Stimulated activated CD4-positive, alpha-beta T cell treated with anti-CD3 and anti-CD28 coated beads, Interleukin-12 subunit alpha, Interleukin-12 subunit beta, amount 100 ng/mL, for 48 hours (primary cell): ENCODE measurements around the gene SOX4.
A peak's percentile ranks its signal among the peaks of the same experiment; 100 is the strongest.

ENCODE experiments used
- DNase-seq, 3 donors: peaks; one replicate each; pipeline ENCODE4 v3.0.0-alpha.2; 2020; ENCODE audit warnings: low read depth in 2 of 3, low spot score in 1 of 3

SOX4 gene

GRCh38 chr6:21593927-21594415, 420 bp downstream of the SOX4 start:
- DNase-seq: no peak

- DNase-seq: peak in 1 of 3 donors; percentile 30
Measured at GRCh38 chr6:21594416-21595281, 1.1 kb downstream of the SOX4 start.

DNA sequence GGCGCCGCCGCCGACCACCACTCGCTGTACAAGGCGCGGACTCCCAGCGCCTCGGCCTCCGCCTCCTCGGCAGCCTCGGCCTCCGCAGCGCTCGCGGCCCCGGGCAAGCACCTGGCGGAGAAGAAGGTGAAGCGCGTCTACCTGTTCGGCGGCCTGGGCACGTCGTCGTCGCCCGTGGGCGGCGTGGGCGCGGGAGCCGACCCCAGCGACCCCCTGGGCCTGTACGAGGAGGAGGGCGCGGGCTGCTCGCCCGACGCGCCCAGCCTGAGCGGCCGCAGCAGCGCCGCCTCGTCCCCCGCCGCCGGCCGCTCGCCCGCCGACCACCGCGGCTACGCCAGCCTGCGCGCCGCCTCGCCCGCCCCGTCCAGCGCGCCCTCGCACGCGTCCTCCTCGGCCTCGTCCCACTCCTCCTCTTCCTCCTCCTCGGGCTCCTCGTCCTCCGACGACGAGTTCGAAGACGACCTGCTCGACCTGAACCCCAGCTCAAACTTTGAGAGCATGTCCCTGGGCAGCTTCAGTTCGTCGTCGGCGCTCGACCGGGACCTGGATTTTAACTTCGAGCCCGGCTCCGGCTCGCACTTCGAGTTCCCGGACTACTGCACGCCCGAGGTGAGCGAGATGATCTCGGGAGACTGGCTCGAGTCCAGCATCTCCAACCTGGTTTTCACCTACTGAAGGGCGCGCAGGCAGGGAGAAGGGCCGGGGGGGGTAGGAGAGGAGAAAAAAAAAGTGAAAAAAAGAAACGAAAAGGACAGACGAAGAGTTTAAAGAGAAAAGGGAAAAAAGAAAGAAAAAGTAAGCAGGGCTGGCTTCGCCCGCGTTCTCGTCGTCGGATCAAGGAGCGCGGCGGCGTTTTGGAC, 2.0 kb downstream of the SOX4 start:
- no peak for DNase-seq

DNA sequence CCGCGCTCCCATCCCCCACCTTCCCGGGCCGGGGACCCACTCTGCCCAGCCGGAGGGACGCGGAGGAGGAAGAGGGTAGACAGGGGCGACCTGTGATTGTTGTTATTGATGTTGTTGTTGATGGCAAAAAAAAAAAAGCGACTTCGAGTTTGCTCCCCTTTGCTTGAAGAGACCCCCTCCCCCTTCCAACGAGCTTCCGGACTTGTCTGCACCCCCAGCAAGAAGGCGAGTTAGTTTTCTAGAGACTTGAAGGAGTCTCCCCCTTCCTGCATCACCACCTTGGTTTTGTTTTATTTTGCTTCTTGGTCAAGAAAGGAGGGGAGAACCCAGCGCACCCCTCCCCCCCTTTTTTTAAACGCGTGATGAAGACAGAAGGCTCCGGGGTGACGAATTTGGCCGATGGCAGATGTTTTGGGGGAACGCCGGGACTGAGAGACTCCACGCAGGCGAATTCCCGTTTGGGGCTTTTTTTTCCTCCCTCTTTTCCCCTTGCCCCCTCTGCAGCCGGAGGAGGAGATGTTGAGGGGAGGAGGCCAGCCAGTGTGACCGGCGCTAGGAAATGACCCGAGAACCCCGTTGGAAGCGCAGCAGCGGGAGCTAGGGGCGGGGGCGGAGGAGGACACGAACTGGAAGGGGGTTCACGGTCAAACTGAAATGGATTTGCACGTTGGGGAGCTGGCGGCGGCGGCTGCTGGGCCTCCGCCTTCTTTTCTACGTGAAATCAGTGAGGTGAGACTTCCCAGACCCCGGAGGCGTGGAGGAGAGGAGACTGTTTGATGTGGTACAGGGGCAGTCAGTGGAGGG, 2.8 kb downstream of the SOX4 start:
- peak in 1 of 3 donors; percentile 10 for DNase-seq

- DNase-seq: no peak
Measured at GRCh38 chr6:21596949-21597682, 3.6 kb downstream of the SOX4 start.

DNA sequence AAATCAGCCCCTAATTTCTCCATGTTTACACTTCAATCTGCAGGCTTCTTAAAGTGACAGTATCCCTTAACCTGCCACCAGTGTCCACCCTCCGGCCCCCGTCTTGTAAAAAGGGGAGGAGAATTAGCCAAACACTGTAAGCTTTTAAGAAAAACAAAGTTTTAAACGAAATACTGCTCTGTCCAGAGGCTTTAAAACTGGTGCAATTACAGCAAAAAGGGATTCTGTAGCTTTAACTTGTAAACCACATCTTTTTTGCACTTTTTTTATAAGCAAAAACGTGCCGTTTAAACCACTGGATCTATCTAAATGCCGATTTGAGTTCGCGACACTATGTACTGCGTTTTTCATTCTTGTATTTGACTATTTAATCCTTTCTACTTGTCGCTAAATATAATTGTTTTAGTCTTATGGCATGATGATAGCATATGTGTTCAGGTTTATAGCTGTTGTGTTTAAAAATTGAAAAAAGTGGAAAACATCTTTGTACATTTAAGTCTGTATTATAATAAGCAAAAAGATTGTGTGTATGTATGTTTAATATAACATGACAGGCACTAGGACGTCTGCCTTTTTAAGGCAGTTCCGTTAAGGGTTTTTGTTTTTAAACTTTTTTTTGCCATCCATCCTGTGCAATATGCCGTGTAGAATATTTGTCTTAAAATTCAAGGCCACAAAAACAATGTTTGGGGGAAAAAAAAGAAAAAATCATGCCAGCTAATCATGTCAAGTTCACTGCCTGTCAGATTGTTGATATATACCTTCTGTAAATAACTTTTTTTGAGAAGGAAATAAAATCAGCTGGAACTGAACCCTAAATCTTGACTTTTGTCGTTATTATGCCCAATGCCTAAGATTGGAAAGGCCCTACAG, 4.5 kb downstream of the SOX4 start:
- no peak for DNase-seq

GRCh38 chr6:21598674-21599023, 5.1 kb downstream of the SOX4 start:
- no peak for DNase-seq

DNA sequence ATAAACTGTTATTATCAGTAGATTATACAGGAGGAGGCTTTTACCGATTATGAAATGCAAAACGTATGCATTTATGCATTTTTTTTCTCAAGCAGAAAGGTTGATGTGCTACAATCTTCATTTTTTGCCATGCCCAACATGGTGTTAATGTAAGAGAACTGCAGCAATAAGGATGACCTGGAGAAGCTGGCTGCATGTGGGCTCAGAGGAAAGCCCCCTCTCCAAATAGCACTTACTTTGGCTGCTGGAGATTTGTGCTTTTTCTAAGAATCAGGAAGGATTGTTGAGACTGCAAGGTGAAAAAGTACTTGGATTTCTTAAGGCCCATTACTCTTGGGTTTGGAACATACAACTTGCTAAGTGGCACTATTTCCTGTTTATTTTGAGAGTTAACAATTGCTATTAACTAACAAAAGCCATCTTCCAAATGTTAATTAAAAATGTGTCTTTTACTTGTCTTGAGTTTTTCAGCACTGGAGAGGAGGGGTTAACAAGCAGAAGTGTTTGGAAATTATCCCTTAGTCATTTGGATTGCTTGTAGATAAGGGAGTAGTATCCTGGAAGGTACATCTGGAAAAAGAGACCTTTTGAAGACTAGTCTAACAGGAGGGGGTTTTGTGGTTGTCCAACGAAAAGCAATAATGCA, 5.6 kb downstream of the SOX4 start:
- DNase-seq: no peak

GRCh38 chr6:21601339-21601923, 7.9 kb downstream of the SOX4 start:
- DNase-seq: no peak

DNA sequence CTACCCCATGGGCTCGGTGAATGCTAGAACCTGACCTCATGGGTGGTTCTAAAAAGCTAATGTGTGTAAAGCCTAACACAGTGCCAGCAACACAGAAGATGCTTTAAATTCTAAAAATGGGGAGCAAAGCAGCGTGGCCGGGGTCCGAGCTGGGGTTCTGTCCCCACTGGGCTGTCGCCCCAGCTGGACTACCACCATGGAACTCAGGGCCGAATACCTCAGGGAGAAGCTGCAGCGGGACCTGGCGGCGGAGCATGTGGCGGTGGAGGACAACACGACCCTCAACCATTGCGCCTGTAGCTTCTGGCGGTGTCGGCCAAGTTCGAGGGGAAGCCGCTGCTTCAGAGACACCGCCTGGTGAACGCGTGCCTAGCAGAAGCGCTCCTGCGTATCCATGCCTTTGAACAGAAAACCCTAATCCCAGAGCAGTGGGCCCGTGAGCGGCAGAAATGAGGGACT, 8.4 kb downstream of the SOX4 start:
- DNase-seq: no peak

DNA sequence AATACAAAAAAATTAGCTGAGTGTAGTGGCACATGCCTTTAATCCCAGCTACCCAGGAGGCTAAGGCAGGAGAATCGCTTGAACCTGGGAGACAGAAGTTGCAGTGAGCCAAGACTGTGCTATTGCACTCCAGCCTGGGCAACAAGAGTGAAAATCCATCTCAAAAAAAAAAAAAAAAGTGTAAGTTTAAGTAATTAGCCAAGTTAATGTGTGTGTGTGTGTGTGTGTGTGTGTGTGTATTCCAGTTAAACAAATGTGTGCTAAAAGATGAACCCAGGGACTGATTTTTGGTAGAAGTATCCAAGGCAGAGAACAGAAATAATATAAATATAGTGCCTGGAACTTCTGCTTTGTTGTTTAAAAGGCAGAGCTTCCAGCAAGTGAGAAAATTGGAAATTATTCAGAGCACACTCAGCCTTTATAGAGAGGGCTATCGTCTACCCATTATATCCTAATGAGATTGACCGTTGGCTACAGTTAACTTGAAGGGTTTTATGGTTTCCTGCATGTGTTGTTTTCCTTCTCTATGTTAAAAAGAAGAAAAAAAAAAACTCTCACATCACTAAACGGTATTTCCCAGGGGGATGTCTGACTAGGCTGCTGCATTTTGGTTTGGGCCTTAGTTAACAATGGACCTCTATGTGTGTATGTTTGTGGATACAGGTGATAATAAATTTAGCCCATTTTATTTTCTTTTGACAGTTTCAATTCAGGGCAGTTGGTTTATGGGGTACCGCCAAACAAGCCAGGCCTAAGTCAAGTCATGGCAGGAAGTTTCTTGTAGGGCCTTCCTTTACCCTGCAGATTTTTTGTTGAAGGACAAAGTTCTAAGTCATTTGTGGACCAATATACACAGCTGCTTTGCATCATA, 9.8 kb downstream of the SOX4 start:
- no peak for DNase-seq

DNA sequence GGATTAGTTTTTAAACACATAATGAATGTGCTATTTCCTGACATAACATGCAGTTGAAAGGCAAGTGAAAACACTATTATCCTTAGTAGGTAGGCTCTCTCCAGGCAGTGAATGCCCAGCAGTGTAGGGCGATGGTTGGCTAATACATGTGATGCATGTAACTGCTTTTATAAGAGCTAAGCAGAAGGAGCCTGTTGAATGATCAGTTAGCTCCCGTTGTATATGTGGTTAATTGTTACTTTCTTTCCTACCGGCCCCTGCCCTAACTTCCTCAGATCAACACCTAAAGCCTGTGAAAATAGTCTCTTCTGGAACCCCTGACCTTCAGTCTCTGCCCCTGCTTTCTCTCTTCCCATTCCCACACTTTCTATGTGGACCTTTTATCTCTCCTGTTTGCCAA, 10.5 kb downstream of the SOX4 start:
- DNase-seq: no peak

DNA sequence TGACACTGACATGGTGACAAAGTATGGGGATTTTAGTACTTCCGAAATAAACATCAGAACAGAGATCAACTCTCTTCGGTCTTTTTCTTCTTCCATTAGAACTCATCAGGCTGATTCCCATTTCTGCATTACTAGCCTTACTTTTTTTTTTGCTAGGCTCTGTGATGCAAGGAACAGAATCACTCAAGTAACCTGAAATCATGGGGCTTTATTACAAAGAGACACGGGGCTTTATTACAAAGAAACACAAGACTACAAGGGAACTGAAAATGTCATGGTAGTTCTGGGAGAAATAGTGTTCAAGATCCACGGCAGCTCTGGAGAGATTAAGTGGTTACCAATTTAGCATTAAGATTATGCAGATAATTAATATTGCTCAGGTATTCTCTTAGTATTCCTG, 11.6 kb downstream of the SOX4 start:
- no peak for DNase-seq

- DNase-seq: no peak
Measured at GRCh38 chr6:21608601-21609000, 15.1 kb downstream of the SOX4 start.

DNA sequence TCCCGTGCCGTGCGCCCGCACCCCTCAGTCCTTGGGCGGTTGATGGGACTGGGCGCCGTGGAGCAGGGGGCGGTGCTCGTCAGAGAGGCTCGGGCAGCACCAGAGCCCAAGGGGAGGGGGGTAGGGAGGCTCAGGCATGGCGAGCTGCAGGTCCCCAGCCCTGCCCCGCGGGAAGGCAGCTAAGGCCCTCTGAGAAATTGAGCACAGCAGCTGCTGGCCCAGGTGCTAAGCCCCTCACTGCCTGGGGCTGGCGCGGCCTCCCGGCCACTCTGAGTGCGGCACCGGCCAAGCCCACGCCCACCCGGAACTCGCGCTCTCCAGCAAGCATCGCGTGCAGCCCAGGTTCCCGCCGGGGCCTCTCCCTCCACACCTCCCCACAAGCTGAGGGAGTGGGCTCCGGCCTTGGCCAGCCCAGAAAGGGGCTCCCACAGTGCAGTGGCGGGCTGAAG, 16.4 kb downstream of the SOX4 start:
- no peak for DNase-seq

GRCh38 chr6:21610341-21610740, 16.8 kb downstream of the SOX4 start:
- no peak for DNase-seq

- DNase-seq: no peak
Measured at GRCh38 chr6:21611485-21611884, 17.9 kb downstream of the SOX4 start.
